ENCODE data around the gene FGF6. TPM values are rescaled to one million over a fixed set of nuclear protein-coding genes. Genes with fewer than 3 reads are reported as not detected.
A peak's percentile ranks its signal among the peaks of the same experiment; 100 is the strongest.
"Not testable (repeated sequence)": the region's sequence is repeated elsewhere in the genome, so short reads cannot be mapped to it uniquely, and the experiment has no call there.

The FGF6 gene
- total RNA-seq, 1 donor from 2014 or later, result not detected

DNA sequence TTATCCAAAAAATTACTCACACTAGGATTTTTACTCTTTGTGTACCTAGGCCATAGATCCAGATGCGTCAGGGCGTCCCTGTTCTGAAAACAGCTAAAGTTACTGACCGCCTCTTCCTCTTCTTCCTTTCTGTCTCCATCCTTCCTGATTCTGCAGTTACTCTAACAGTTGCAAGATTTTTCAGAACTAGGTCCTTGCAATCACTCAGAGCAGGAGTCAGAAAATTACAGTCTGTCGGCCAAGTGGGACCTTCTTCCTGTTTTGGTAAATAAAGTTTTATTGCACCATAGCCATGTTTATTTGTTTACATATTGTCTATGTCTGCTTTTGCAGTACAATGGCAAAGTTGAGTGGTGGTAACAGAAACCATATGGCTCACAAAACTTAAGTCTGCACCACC lies 25.6 kb upstream of the FGF6 start:
- Histone ChIP-seq H3K27me3 (ENCODE audit: control insufficient read depth, insufficient read depth, low read length) (no peaks in the 10 kb centered on the region), H3K36me3 (ENCODE audit: control insufficient read depth, insufficient read depth, low read length) (no peaks in the 10 kb centered on the region), H3K4me3 (ENCODE audit: low read depth, low read length) (no peak overlapping the region)
- DNase-seq (ENCODE audit: low read depth) (no peak), FAIRE-seq (no peak)
- TF ChIP-seq, protein P1, sequence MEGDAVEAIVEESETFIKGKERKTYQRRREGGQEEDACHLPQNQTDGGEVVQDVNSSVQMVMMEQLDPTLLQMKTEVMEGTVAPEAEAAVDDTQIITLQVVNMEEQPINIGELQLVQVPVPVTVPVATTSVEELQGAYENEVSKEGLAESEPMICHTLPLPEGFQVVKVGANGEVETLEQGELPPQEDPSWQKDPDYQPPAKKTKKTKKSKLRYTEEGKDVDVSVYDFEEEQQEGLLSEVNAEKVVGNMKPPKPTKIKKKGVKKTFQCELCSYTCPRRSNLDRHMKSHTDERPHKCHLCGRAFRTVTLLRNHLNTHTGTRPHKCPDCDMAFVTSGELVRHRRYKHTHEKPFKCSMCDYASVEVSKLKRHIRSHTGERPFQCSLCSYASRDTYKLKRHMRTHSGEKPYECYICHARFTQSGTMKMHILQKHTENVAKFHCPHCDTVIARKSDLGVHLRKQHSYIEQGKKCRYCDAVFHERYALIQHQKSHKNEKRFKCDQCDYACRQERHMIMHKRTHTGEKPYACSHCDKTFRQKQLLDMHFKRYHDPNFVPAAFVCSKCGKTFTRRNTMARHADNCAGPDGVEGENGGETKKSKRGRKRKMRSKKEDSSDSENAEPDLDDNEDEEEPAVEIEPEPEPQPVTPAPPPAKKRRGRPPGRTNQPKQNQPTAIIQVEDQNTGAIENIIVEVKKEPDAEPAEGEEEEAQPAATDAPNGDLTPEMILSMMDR (IDR thresholded peaks at IDR 0.05; ENCODE audit: insufficient read depth, low read length, severe bottlenecking), result no peak

DNA sequence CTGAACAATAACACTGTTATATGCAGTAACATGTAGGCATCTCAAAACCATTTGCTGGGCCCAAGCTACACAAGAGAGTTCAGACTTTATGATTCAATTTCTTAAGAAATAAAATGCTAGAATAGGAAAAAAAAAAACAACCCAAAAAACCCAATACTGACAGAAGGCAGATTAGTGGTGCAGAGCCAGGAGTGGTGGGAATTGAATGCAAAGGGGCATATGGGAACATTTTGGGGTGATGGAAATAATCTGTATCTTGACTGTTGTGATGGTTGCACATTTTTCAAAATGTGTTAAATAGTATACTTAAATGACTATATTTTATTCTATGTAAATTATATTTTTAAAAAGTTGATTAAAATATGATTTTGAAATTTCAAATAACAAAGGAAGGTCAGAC lies 23.4 kb upstream of the FGF6 start:
- FAIRE-seq (no peak), DNase-seq (ENCODE audit: low read depth) (no peak)
- TF ChIP-seq, protein P1 (IDR thresholded peaks at IDR 0.05; ENCODE audit: insufficient read depth, low read length, severe bottlenecking), result no peak
- Histone ChIP-seq H3K4me3 (ENCODE audit: low read depth, low read length) (no peak overlapping the region), H3K27me3 (ENCODE audit: control insufficient read depth, insufficient read depth, low read length) (no peaks in the 10 kb centered on the region), H3K36me3 (ENCODE audit: control insufficient read depth, insufficient read depth, low read length) (no peaks in the 10 kb centered on the region)

DNA sequence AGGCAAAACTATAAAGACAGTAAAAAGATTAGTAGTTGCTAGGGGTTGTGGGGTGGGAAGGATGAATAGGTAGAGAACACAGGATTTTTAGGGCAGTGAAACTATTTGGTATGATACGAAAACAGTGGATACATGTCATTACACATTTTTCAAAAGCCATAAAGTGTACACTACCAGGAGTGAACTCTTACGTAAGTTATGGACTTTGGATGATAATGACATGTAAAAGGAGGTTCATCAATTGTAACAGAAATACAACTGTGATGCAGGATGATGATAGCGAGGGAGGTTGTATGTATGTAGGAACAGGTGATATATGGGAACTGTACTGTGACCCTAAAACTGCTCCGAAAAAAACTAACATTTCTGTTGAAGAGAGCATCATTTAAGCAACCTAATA lies 15.1 kb upstream of the FGF6 start:
- H3K36me3 ChIP-seq (ENCODE audit: control insufficient read depth, insufficient read depth, low read length), result no peaks in the 10 kb centered on the region
- TF ChIP-seq, protein P1 (IDR thresholded peaks at IDR 0.05; ENCODE audit: insufficient read depth, low read length, severe bottlenecking), result no peak
- FAIRE-seq, result no peak
- DNase-seq (ENCODE audit: low read depth), result no peak
- H3K27me3 ChIP-seq (ENCODE audit: control insufficient read depth, insufficient read depth, low read length), result no peaks in the 10 kb centered on the region
- H3K4me3 ChIP-seq (ENCODE audit: low read depth, low read length), result no peak overlapping the region

DNA sequence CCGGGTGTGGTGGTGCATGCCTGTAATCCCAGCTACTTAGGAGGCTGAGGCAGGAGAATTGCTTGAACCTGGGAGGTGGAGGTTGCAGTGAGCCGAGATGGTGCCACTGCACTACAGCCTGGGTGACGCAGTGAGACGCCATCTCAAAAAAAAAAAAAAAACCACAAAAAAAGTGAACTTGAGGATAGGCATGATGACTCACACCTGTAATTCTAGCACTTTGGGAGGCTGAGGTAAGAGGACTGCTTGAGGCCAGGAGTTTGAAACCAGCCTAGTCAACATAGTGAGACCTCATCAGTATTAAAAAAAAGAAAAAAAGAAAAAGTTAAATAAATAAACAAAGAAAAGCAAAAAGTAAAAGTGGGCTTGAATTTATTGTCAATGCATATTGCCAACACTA lies 10.2 kb upstream of the FGF6 start:
- DNase-seq (ENCODE audit: low read depth); H3K27me3 ChIP-seq (ENCODE audit: control insufficient read depth, insufficient read depth, low read length); H3K36me3 ChIP-seq (ENCODE audit: control insufficient read depth, insufficient read depth, low read length); H3K4me3 ChIP-seq (ENCODE audit: low read depth, low read length); FAIRE-seq: not testable (repeated sequence)

DNA sequence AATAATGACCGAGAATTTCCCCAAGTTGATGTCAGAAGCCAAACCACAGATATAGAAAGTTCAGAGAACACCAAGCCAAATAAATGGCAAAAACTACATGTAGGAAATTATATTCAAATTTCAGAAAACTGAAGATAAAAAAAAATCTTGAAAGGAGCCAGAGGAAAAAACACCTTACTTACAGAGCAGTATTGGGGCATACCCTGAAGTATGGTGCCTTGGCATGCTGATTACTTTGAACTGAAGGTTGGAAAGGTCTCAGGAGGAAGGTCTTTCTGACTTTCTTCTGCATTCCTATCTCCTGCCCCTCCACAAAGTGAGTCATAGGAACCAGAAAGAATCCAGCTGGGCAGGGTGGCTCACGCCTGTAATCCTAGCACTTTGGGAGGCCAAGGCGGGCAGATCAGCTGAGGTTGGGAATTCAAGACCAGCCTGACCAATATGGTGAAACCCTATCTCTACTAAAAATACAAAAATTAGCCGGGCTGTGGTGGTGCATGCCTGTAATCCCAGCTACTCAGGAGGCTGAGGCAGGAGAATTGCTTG lies 8.8 kb upstream of the FGF6 start:
- TF ChIP-seq, protein P1 (IDR thresholded peaks at IDR 0.05; ENCODE audit: insufficient read depth, low read length, severe bottlenecking), result no peak
- peak; percentile 5 for DNase-seq (ENCODE audit: low read depth)
- no peaks in the 10 kb centered on the region for H3K36me3 ChIP-seq (ENCODE audit: control insufficient read depth, insufficient read depth, low read length)
- no peaks in the 10 kb centered on the region for H3K27me3 ChIP-seq (ENCODE audit: control insufficient read depth, insufficient read depth, low read length)
- no peak for FAIRE-seq
- no peak overlapping the region for H3K4me3 ChIP-seq (ENCODE audit: low read depth, low read length)

DNA sequence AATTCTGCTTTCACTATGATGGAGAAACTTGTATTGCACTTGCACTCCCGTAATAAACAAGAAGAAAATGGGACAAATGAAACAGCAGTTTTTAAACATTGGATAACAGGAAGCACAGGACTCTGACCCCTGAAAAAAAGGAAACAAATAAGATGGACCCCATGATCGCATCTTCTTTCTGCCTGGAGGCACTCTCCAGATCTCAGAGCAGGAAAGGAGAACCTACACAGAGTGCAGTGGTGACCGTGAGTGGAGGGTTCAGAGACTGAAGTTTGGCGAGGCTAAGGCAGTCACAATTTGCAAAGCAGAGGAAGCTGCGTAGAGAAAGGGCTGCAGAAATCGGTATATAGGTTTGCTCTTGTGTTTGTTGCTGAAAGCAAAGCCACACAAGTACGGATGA lies 6.1 kb upstream of the FGF6 start:
- Histone ChIP-seq H3K36me3 (ENCODE audit: control insufficient read depth, insufficient read depth, low read length) (no peaks in the 10 kb centered on the region), H3K27me3 (ENCODE audit: control insufficient read depth, insufficient read depth, low read length) (peaks cover 3% of the 10 kb centered on the region), H3K4me3 (ENCODE audit: low read depth, low read length) (no peak overlapping the region)
- TF ChIP-seq, protein P1 (IDR thresholded peaks at IDR 0.05; ENCODE audit: insufficient read depth, low read length, severe bottlenecking), result no peak
- FAIRE-seq (no peak), DNase-seq (ENCODE audit: low read depth) (no peak)

Measured in bronchial epithelial cell (primary cell).